Fibroblast of pulmonary artery (primary cell): Measurements from ENCODE around the gene HSD17B11.
"Not testable (repeated sequence)": the region's sequence is repeated elsewhere in the genome, so short reads cannot be mapped to it uniquely, and the experiment has no call there.

Experiments used
- DNase-seq: peaks from one replicate; pipeline ENCODE4 v3.0.0-alpha.2; 2010; ENCODE audit warnings: low read depth
- H3K4me3 ChIP-seq: replicated peaks from 2 replicates; pipeline ENCODE4 v1.5.1; 2011; ENCODE audit warnings: low read depth, mild to moderate bottlenecking, control low read depth, low read length, moderate library complexity
- TF ChIP-seq, protein P1 (sequence below): IDR thresholded peaks from 2 replicates; pipeline ENCODE4 v1.5.1; 2011; ENCODE audit warnings: mild to moderate bottlenecking, control low read depth, low read length, inconsistent platforms; ENCODE audit errors: missing control alignments

HSD17B11 gene

GRCh38 chr4:87306056-87306455 is 84.9 kb downstream of the HSD17B11 start:
- no peak for DNase-seq
- no peak overlapping the region for H3K4me3 ChIP-seq
- TF ChIP-seq, protein P1, sequence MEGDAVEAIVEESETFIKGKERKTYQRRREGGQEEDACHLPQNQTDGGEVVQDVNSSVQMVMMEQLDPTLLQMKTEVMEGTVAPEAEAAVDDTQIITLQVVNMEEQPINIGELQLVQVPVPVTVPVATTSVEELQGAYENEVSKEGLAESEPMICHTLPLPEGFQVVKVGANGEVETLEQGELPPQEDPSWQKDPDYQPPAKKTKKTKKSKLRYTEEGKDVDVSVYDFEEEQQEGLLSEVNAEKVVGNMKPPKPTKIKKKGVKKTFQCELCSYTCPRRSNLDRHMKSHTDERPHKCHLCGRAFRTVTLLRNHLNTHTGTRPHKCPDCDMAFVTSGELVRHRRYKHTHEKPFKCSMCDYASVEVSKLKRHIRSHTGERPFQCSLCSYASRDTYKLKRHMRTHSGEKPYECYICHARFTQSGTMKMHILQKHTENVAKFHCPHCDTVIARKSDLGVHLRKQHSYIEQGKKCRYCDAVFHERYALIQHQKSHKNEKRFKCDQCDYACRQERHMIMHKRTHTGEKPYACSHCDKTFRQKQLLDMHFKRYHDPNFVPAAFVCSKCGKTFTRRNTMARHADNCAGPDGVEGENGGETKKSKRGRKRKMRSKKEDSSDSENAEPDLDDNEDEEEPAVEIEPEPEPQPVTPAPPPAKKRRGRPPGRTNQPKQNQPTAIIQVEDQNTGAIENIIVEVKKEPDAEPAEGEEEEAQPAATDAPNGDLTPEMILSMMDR, result no peak

DNA sequence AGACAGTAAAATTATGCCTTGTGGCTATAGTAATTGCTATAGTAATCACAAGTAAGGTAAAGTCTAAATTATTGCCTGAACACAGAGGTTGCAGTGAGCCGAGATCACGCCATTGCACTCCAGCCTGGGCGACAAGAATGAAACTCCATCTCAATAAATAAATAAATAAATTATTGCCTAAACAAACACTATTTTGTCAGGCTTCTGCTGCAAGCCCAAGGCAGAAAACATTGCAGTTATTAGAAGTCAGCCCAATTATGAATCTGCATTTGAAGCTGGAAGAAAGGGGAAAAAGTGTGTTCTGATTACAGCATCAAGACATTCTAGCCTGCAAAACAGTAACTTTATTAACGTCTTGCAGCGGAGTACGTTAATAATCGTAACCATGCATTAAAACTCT is 85.4 kb downstream of the HSD17B11 start:
- TF ChIP-seq, protein P1, result no peak
- H3K4me3 ChIP-seq, result no peak overlapping the region
- no peak for DNase-seq

DNA sequence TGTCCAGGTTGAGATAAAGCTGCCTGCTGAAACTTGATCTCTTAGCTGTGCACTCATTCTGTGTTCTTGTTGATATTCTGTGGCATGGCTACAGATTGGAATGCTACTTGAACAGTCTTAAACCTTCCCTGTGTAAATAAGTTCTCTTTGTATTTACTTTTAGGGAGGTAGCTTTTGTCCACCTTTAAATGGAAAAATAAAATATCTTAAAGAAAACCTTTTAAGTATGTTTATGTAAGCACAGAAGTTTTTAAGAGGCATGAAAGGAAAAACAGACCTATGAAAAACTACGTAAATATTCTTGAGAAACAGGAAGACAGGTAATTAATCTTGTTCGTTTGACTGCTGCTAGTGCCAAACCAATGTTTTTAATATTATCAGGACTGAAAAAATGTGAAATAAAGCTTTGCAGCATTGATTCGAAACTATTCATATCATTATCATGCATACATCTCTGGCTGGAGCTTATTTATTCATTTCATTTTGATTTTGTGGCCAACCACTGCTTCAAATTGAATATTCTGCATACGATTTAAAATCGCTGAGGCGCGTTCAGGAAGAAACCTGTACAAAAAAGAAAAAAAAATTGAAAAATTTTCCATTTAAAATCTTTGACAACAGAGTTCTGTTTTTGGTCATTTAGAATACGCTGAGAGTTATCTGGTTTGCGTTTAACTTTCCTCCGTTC is 86.1 kb downstream of the HSD17B11 start:
- DNase-seq, result no peak
- TF ChIP-seq, protein P1, result no peak
- H3K4me3 ChIP-seq, result no peak overlapping the region

- H3K4me3 ChIP-seq, result no peak overlapping the region
- TF ChIP-seq, protein P1, result no peak
- no peak for DNase-seq
Measured at GRCh38 chr4:87299898-87300297, 91.1 kb downstream of the HSD17B11 start.

DNA sequence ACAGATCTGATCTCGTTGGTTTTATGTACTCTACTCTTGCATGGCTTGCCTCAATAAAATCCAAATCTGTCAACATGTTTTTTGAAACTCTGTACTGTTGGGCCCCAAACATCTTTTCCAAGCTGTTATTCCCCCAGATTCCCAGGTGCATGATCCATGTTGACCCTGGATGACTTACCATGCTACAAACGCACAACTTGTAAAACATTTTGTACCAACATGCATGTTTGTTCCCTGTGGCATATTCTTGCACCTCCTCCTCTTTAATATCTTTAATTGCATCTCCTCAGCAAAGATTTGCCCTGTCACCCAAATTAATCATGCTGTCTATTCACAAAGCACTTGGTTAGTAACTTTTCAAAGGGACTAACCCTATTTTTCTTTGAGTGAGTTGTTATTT is 92.6 kb downstream of the HSD17B11 start:
- H3K4me3 ChIP-seq, result no peak overlapping the region
- TF ChIP-seq, protein P1, result no peak
- DNase-seq, result no peak

GRCh38 chr4:87294911-87295310 is 96.1 kb downstream of the HSD17B11 start:
- not testable (repeated sequence) for H3K4me3 ChIP-seq, DNase-seq

- not testable (repeated sequence) for DNase-seq, H3K4me3 ChIP-seq
Measured at GRCh38 chr4:87293889-87294288, 97.1 kb downstream of the HSD17B11 start.

GRCh38 chr4:87286970-87287369 is 104.0 kb downstream of the HSD17B11 start:
- H3K4me3 ChIP-seq, result no peak overlapping the region
- no peak for DNase-seq
- TF ChIP-seq, protein P1, result no peak
